Parietal lobe (tissue), 1 donor: ENCODE results near the gene ACOXL. TPM values are rescaled to one million over a fixed set of nuclear protein-coding genes. Genes with fewer than 3 reads are reported as not detected.

Experiments used
- total RNA-seq: library from RNA; depleted of rRNA; stranded (reverse); fragments of >200 nt; gene quantifications from one replicate; pipeline ENCODE4 v1.2.3, GENCODE V29; 2014

Gene ACOXL
- not detected for total RNA-seq

GRCh38 chr2:110732422-110733413 is at the start of gene ACOXL:
Gene ACOXL (plus strand): TSS chr2:110732573. CDS start chr2:110768390, 35,817 bp downstream.

GRCh38 chr2:111120253-111121027 is 388.1 kb downstream of the ACOXL start, which contains the start of gene BCL2L11:
Gene BCL2L11 (plus strand): TSS chr2:111120914. CDS start chr2:111123746, 2,832 bp downstream.

Other genes starting within 250 kb of the ACOXL start
- 158 TPM for gene RGPD6, start 155.4 kb upstream of the ACOXL start, total RNA-seq
- 16.6 TPM for gene BUB1, start 54.5 kb upstream of the ACOXL start, total RNA-seq